Suppressor macrophage (primary cell): ENCODE measurements around the gene SLC22A12.

Experiments
- DNase-seq, 4 experiments: peaks; one replicate each; pipeline ENCODE4 v3.0.0-alpha.2; 2020 to 2022

The SLC22A12 gene

GRCh38 chr11:64605656-64606585 lies 14.9 kb downstream of the SLC22A12 start:
- no peak for DNase-seq

- no peak for DNase-seq
Measured at GRCh38 chr11:64606796-64607380, 15.9 kb downstream of the SLC22A12 start.

GRCh38 chr11:64607381-64607985 lies 16.5 kb downstream of the SLC22A12 start:
- DNase-seq = no peak

GRCh38 chr11:64608046-64608445 lies 17.0 kb downstream of the SLC22A12 start:
- no peak for DNase-seq

- DNase-seq = no peak
Measured at GRCh38 chr11:64608636-64609035, 17.6 kb downstream of the SLC22A12 start.

- DNase-seq = no peak
Measured at GRCh38 chr11:64609436-64610047, 18.5 kb downstream of the SLC22A12 start.

GRCh38 chr11:64610596-64610995 lies 19.6 kb downstream of the SLC22A12 start:
- no peak for DNase-seq

GRCh38 chr11:64611176-64611575 lies 20.2 kb downstream of the SLC22A12 start:
- no peak for DNase-seq

- peak; percentile 56 to 76 (median 72) for DNase-seq
Measured at GRCh38 chr11:64611869-64612646, 21.0 kb downstream of the SLC22A12 start.

GRCh38 chr11:64613648-64614047 lies 22.6 kb downstream of the SLC22A12 start:
- no peak for DNase-seq

- peak; percentile 31 to 77 (median 58) for DNase-seq
Measured at GRCh38 chr11:64614917-64615316, 23.9 kb downstream of the SLC22A12 start.

GRCh38 chr11:64616817-64617216 lies 25.8 kb downstream of the SLC22A12 start:
- no peak for DNase-seq

GRCh38 chr11:64619196-64619595 lies 28.2 kb downstream of the SLC22A12 start:
- no peak for DNase-seq

GRCh38 chr11:64619811-64620380 lies 28.9 kb downstream of the SLC22A12 start:
- peak in 1 of 4 experiments; percentile 24 for DNase-seq

- no peak for DNase-seq
Measured at GRCh38 chr11:64620381-64620971, 29.5 kb downstream of the SLC22A12 start.

GRCh38 chr11:64621283-64622019 lies 30.4 kb downstream of the SLC22A12 start:
- peak in 2 of 4 experiments; percentile 21 to 29 for DNase-seq

- no peak for DNase-seq
Measured at GRCh38 chr11:64622681-64623080, 31.7 kb downstream of the SLC22A12 start.

- peak; percentile 67 to 86 (median 82) for DNase-seq
Measured at GRCh38 chr11:64624883-64625481, 34.0 kb downstream of the SLC22A12 start.

- no peak for DNase-seq
Measured at GRCh38 chr11:64626637-64627036, 35.6 kb downstream of the SLC22A12 start.

GRCh38 chr11:64627371-64627770 lies 36.4 kb downstream of the SLC22A12 start:
- DNase-seq = no peak
